Fibroblast of mammary gland (primary cell): Measurements from ENCODE around the gene LMO1.

Experiments
- DNase-seq: peaks from one replicate; pipeline ENCODE4 v3.0.0-alpha.2; 2010; ENCODE audit warnings: low read depth
- H3K4me3 ChIP-seq: 2 replicates; pipeline ENCODE4 v1.5.1; 2011; ENCODE audit warnings: low read depth, mild to moderate bottlenecking, low read length, moderate library complexity; ENCODE audit not compliant: control insufficient read depth
- TF ChIP-seq, protein P1 (sequence below): conservative IDR thresholded peaks from 2 replicates; pipeline ENCODE4 v1.5.1; 2011; ENCODE audit warnings: low read depth, low read length, inconsistent platforms; ENCODE audit not compliant: control insufficient read depth, insufficient read depth

LMO1 gene

DNA sequence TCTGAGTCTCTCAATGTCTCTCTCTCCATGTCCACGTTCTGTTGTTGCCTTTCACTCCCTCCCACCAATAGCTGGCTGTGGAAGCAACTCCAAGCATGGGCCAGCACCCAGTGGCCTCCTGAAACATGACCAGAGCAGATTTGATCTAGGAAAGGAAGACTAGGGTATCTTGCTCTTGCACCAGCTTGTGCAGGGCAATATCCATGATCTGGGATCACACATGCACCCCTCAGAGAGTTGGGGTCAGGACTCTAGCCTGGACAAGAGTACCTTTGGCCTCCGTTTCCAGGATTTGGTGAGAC, 60.3 kb downstream of the LMO1 start:
- TF ChIP-seq, protein P1, sequence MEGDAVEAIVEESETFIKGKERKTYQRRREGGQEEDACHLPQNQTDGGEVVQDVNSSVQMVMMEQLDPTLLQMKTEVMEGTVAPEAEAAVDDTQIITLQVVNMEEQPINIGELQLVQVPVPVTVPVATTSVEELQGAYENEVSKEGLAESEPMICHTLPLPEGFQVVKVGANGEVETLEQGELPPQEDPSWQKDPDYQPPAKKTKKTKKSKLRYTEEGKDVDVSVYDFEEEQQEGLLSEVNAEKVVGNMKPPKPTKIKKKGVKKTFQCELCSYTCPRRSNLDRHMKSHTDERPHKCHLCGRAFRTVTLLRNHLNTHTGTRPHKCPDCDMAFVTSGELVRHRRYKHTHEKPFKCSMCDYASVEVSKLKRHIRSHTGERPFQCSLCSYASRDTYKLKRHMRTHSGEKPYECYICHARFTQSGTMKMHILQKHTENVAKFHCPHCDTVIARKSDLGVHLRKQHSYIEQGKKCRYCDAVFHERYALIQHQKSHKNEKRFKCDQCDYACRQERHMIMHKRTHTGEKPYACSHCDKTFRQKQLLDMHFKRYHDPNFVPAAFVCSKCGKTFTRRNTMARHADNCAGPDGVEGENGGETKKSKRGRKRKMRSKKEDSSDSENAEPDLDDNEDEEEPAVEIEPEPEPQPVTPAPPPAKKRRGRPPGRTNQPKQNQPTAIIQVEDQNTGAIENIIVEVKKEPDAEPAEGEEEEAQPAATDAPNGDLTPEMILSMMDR, result no peak
- no peak for DNase-seq
- no peak overlapping the region for H3K4me3 ChIP-seq

DNA sequence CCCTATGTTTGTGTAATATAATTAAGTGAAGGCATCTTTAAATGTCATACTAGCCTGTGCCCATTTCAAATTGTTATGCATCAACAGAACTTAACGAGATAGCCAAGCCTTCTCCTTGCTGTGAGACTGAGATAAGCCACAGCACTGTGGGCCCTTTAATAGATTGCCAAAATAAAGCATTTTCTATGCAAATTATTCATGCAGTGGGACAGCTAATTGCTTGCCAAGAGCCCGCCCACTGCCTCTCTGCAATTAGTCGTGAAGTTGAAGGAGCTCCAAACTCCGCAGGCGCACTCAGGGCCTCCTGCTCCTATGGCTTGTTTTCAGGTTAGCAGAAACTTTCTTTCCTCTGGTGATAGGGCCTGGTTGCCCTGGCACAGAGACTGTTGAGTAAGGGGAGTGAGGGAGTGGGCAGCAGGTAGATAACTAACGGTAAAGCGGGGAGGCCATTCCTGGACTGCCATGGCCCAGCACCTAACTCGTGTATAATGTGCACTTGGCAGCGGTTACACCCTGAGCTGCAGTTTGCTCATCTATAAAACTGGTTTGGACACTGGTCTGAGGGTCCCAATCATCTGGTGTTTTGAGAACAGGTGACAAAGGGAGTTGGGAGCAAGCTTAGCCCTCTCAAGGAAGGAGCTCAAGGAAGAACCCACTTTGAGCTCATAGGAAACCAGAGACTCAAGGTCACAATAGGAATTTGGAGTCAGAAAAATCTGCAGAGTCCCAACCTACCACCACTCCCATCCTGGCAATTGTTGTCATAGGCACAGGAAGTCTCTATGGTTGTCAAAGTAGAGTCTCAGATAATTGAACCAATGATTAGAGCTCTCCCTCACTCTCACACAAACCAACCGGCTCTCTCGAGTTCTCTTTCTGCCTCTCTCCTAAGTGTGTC, 60.9 kb downstream of the LMO1 start:
- DNase-seq, result no peak
- no peak overlapping the region for H3K4me3 ChIP-seq
- TF ChIP-seq, protein P1, result no peak

DNA sequence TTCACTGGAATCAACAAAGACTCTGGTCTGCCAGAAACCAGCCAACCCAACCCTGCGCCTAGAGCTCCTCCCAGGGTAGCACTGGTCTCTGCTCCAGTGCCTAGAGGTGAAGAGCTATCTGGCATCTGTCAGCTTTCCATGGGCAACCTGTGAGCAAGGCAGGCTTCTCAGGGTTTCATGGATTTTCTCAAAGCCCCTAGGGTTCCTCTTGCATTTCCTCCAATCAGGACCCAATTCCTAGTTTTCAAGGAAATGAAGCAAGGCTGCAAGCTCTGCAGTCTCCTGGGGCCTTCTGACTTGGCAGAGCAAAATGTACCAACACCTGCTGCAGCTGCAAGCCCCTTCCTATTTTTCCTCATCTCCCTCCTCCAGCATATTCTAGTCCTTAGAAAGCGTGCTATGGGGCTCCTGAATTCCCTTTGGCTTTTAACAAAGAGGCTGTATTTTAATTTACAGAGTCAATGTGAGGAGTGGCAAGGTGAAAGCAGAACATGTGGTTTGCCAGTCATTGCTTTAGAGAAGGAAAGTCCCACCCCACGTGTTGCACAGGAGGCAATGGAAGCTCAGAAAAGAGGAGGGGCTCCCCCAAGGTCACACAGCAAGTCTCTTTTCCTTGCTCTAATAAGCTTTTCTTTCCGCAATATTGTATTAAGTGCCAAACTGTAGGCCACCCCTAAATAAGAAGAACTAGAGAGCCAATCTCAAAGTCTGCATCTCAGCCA, 61.9 kb downstream of the LMO1 start:
- H3K4me3 ChIP-seq, result no peak overlapping the region
- TF ChIP-seq, protein P1, result no peak
- DNase-seq, result no peak

- TF ChIP-seq, protein P1, result no peak
- DNase-seq, result no peak
- H3K4me3 ChIP-seq, result no peak overlapping the region
Observed at GRCh38 chr11:8199676-8200075, 64.0 kb downstream of the LMO1 start.

DNA sequence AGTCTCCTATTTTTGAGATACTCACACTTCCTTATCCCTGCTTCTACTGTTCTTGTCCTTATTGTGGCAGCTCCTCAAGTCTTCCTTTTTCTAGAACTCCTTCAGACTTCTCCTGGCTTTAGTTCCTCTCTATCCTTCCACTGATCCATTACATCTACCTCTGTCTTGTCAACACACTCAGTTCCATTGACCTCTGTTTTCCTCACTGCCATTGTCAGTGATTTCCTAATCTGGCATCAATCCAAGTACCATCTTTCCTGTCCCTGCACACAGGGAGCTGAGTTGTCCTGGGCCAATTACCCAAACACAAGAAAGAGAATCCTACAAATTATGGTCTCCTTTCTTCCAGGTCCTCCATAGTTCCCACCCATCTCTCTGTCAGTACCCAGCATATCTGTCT, 66.9 kb downstream of the LMO1 start:
- TF ChIP-seq, protein P1, result no peak
- no peak for DNase-seq

DNA sequence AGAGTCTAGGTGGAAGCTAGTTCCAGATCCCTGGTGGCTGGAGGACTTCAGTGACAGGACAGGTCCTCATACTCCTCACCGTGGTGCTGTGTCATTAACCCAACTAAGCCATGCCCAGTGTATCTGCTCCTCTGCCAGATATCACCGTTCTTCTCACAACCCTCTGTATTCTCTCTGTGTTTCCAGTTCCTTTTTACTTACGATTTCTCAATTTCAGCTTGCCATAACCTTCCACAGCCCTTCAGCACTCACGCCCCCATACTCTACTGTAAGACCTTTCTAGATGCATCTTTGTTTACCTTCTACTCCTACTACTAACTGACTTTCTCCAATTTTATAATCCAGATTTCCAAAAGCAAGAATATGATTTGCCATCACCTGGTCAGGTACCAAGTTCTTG, 68.7 kb downstream of the LMO1 start:
- DNase-seq, result no peak
- TF ChIP-seq, protein P1, result no peak

More for the DNA sequence above, 66.9 kb downstream of the LMO1 start:
- no peak overlapping the region for H3K4me3 ChIP-seq

More for the DNA sequence above, 68.7 kb downstream of the LMO1 start:
- H3K4me3 ChIP-seq, result no peak overlapping the region
